Liver (tissue), 9 donors: Measurements from ENCODE around the gene LDHA. TPM values are rescaled to one million over a fixed set of nuclear protein-coding genes. Genes with fewer than 3 reads are reported as not detected.

Source experiments
- DNase-seq: peaks from one replicate; pipeline ENCODE4 v3.0.0-alpha.2; 2017; ENCODE audit warnings: low spot score
- H3K27ac ChIP-seq, 2 donors: one replicate each; pipeline ENCODE4 v1.7.0; 2013; ENCODE audit warnings: inconsistent platforms in 2 of 2, low read length in 2 of 2, control low read depth in 1 of 2, low read depth in 1 of 2, mild to moderate bottlenecking in 1 of 2
- H3K27me3 ChIP-seq, 4 donors: one replicate each; pipeline versions ENCODE4 v1.6.1 to v1.7.0; 2013; ENCODE audit warnings: low read length in 3 of 4, inconsistent platforms in 1 of 4, mild to moderate bottlenecking in 1 of 4, moderate library complexity in 1 of 4; ENCODE audit not compliant: control insufficient read depth in 4 of 4, insufficient read depth in 4 of 4
- H3K36me3 ChIP-seq, 4 donors: one replicate each; pipeline versions ENCODE4 v1.6.1 to v1.7.0; 2013; ENCODE audit warnings: low read length in 3 of 4, mild to moderate bottlenecking in 3 of 4, low read depth in 1 of 4, moderate library complexity in 1 of 4; ENCODE audit not compliant: control insufficient read depth in 4 of 4, insufficient read depth in 3 of 4
- H3K4me1 ChIP-seq, 4 donors: one replicate each; pipeline versions ENCODE4 v1.6.1 to v1.7.0; 2013; ENCODE audit warnings: low read length in 3 of 4, mild to moderate bottlenecking in 3 of 4, moderate library complexity in 1 of 4; ENCODE audit not compliant: control insufficient read depth in 4 of 4, insufficient read depth in 4 of 4
- H3K4me3 ChIP-seq, 3 donors: one replicate each; pipeline versions ENCODE4 v1.6.1 to v1.7.0; 2013; ENCODE audit warnings: low read length in 3 of 3, control low read depth in 1 of 3, low read depth in 1 of 3, mild to moderate bottlenecking in 1 of 3
- H3K9ac ChIP-seq, 2 donors: one replicate each; pipeline ENCODE4 v1.7.0; 2013; ENCODE audit warnings: low read length in 2 of 2, mild to moderate bottlenecking in 2 of 2, moderate library complexity in 2 of 2, control low read depth in 1 of 2, low read depth in 1 of 2
- H3K9me3 ChIP-seq, 4 donors: one replicate each; pipeline versions ENCODE4 v1.6.1 to v1.7.0; 2013; ENCODE audit warnings: low read length in 3 of 4; ENCODE audit not compliant: control insufficient read depth in 4 of 4
- ATF3 ChIP-seq: IDR thresholded peaks from 2 replicates; pipeline ENCODE4 v1.6.1; 2016; ENCODE audit warnings: antibody characterized with exemption
- CTCF ChIP-seq: fragments of 150-350 bp; IDR thresholded peaks from 2 replicates; pipeline ENCODE4 v1.5.1; 2017; ENCODE audit warnings: improper control_type of control experiment, low read depth, low read length; ENCODE audit not compliant: missing input control
- EGR1 ChIP-seq, 2 donors: IDR thresholded peaks; 2 replicates each; pipeline ENCODE4 v1.6.1; 2016 to 2018; ENCODE audit warnings: antibody characterized with exemption in 2 of 2, low read depth in 2 of 2
- FOXA1 ChIP-seq: IDR thresholded peaks from 2 replicates; pipeline ENCODE4 v1.6.1; 2016; ENCODE audit warnings: antibody characterized with exemption
- GABPA ChIP-seq, 2 donors: IDR thresholded peaks in 1 of 2; conservative IDR thresholded peaks in 1 of 2; 2 replicates each; pipeline ENCODE4 v1.6.1; 2016; ENCODE audit warnings: antibody characterized with exemption in 2 of 2, mild to moderate bottlenecking in 1 of 2, moderate library complexity in 1 of 2
- HNF4A ChIP-seq, 2 donors: conservative IDR thresholded peaks; 2 replicates each; pipeline ENCODE4 v1.6.1; 2016; ENCODE audit warnings: antibody characterized with exemption in 2 of 2, mild to moderate bottlenecking in 2 of 2
- JUND ChIP-seq, 2 donors: IDR thresholded peaks; 2 replicates each; pipeline ENCODE4 v1.6.1; 2016; ENCODE audit warnings: antibody characterized with exemption in 2 of 2
- MAX ChIP-seq: IDR thresholded peaks from 2 replicates; pipeline ENCODE4 v1.6.1; 2016; ENCODE audit warnings: antibody characterized with exemption
- NR2F2 ChIP-seq: IDR thresholded peaks from 2 replicates; pipeline ENCODE4 v1.6.1; 2016; ENCODE audit warnings: antibody characterized with exemption
- RAD21 ChIP-seq, 2 donors: IDR thresholded peaks; 2 replicates each; pipeline ENCODE4 v1.6.1; 2016; ENCODE audit warnings: antibody characterized with exemption in 2 of 2, mild to moderate bottlenecking in 2 of 2
- RXRA ChIP-seq, 2 donors: IDR thresholded peaks; 2 replicates each; pipeline ENCODE4 v1.6.1; 2017 to 2018; ENCODE audit warnings: antibody characterized with exemption in 2 of 2, mild to moderate bottlenecking in 1 of 2
- SP1 ChIP-seq: IDR thresholded peaks from 2 replicates; pipeline ENCODE4 v1.6.1; 2018; ENCODE audit warnings: antibody characterized with exemption, mild to moderate bottlenecking
- TAF1 ChIP-seq: conservative IDR thresholded peaks from 2 replicates; pipeline ENCODE4 v1.6.1; 2016; ENCODE audit warnings: antibody characterized with exemption, mild to moderate bottlenecking
- ZBTB33 ChIP-seq: IDR thresholded peaks from 2 replicates; pipeline ENCODE4 v1.6.1; 2016; ENCODE audit warnings: antibody characterized with exemption
- WGBS: extraction: QIAGEN DNeasy Blood & Tissue Kit; methylation state at CpG from one replicate; pipeline ENCODE4 v1.1.7; 2013; 5-methylcytosine and 5-hydroxymethylcytosine counted together
- polyA plus RNA-seq, 2 donors: library from polyadenylated mRNA; stranded (reverse) in 1 of 2; unstranded in 1 of 2; fragments of 200-250 nt in 1 of 2; fragments of >200 nt in 1 of 2; fragmentation: Nextera tagmentation in 1 of 2; extraction: Ambion mirVana in 1 of 2; gene quantifications; one replicate each; pipeline versions ENCODE4 v1.2.1 to v1.2.3, GENCODE V29; 2013 to 2015
- total RNA-seq, 2 donors: library from RNA; depleted of rRNA; stranded (reverse); fragments of >200 nt; gene quantifications; one replicate each; pipeline ENCODE4 v1.2.3, GENCODE V29; 2014
- donor health status: healthy.
- donor health status: healthy.
- donor health status: healthy.
- donor health status: healthy.
- donor health status: healthy.

The LDHA gene
- total and polyA plus RNA-seq, 4 donors, result 215 to 911 (median 645) TPM

- H3K36me3 ChIP-seq, result peaks cover 4 to 37% (median 29%) of the 10 kb centered on the region in 4 donors
- WGBS, result 84% methylated on average over 2 of the region's 2 CpGs
- no peaks in the 10 kb centered on the region for H3K27me3 ChIP-seq
- H3K4me3 ChIP-seq, result no peak overlapping the region
- H3K9ac ChIP-seq, result no peak overlapping the region
- no peak for DNase-seq
- H3K4me1 ChIP-seq, result no peaks in the 10 kb centered on the region
- no peak overlapping the region for H3K27ac ChIP-seq
- no peaks in the 10 kb centered on the region for H3K9me3 ChIP-seq
- no peak for TF ChIP-seq RXRA (IDR thresholded peaks at IDR 0.05)
- TF ChIP-seq FOXA1, result no peak
These were observed 26.1 kb upstream of the LDHA start for GRCh38 chr11:18368221-18368620.

- TF ChIP-seq TAF1 (no peak), RXRA (IDR thresholded peaks at IDR 0.05) (no peak), CTCF (no peak), ATF3 (no peak), FOXA1 (no peak), ZBTB33 (no peak), RAD21 (IDR thresholded peaks at IDR 0.05) (no peak)
- DNase-seq, result no peak
- Histone ChIP-seq H3K36me3 (peaks cover 3 to 28% (median 20%) of the 10 kb centered on the region in 4 donors), H3K4me3 (no peak overlapping the region), H3K27me3 (no peaks in the 10 kb centered on the region), H3K9ac (no peak overlapping the region), H3K27ac (no peak overlapping the region), H3K4me1 (no peaks in the 10 kb centered on the region), H3K9me3 (no peaks in the 10 kb centered on the region)
- 87% methylated on average over 2 of the region's 2 CpGs for WGBS
These were observed 25.0 kb upstream of the LDHA start for GRCh38 chr11:18369398-18369797.

GRCh38 chr11:18371279-18371678 lies 23.1 kb upstream of the LDHA start:
- H3K9ac ChIP-seq, result no peak overlapping the region
- no peaks in the 10 kb centered on the region for H3K27me3 ChIP-seq
- no peaks in the 10 kb centered on the region for H3K9me3 ChIP-seq
- 96% methylated on average over 2 of the region's 2 CpGs for WGBS
- no peak for TF ChIP-seq GABPA (IDR thresholded peaks at IDR 0.05 in 1 of 2, conservative IDR thresholded peaks at IDR 0.05 in 1 of 2)
- no peak for TF ChIP-seq SP1
- no peak for TF ChIP-seq NR2F2
- no peak for TF ChIP-seq MAX
- no peak for TF ChIP-seq HNF4A (conservative IDR thresholded peaks at IDR 0.05)
- TF ChIP-seq FOXA1, result no peak
- no peak for TF ChIP-seq RXRA (IDR thresholded peaks at IDR 0.05)
- no peak for TF ChIP-seq JUND (IDR thresholded peaks at IDR 0.05)
- TF ChIP-seq ATF3, result no peak
- no peak for TF ChIP-seq CTCF
- TF ChIP-seq EGR1 (IDR thresholded peaks at IDR 0.05; ENCODE audit: low read depth in 2 of 2), result no peak
- TF ChIP-seq RAD21 (IDR thresholded peaks at IDR 0.05), result no peak
- H3K4me3 ChIP-seq, result no peak overlapping the region
- no peaks in the 10 kb centered on the region for H3K4me1 ChIP-seq
- H3K27ac ChIP-seq, result no peak overlapping the region
- H3K36me3 ChIP-seq, result peaks cover 0 to 14% (median 8%) of the 10 kb centered on the region in 4 donors
- DNase-seq, result no peak
